MM.1S (cell line): ENCODE data around the gene IPCEF1.

Experiments
- DNase-seq: peaks from one replicate; pipeline ENCODE4 v3.0.0-alpha.2; 2015
- H2AFZ ChIP-seq: fragments of 300-600 bp; sonication (generic); 2 replicates; pipeline ENCODE4 v1.6.0; 2016; ENCODE audit warnings: antibody characterized with exemption, low read length
- H3F3A ChIP-seq: fragments of 300-600 bp; sonication (generic); 2 replicates; pipeline ENCODE4 v1.6.1; 2016; ENCODE audit warnings: mild to moderate bottlenecking, antibody characterized with exemption, low read length, moderate library complexity, mixed read lengths; ENCODE audit not compliant: insufficient read depth
- H3K27ac ChIP-seq: fragments of 300-600 bp; sonication (generic); 2 replicates; pipeline ENCODE4 v1.5.1; 2016; ENCODE audit warnings: mild to moderate bottlenecking, low read length
- H3K27me3 ChIP-seq: fragments of 300-600 bp; sonication (generic); replicated peaks from 2 replicates; pipeline ENCODE4 v1.6.0; 2016; ENCODE audit warnings: low read length; ENCODE audit not compliant: insufficient read depth
- H3K36me3 ChIP-seq: fragments of 300-600 bp; sonication (generic); replicated peaks from 2 replicates; pipeline ENCODE4 v1.6.1; 2016; ENCODE audit warnings: mild to moderate bottlenecking, low read length, mixed read lengths; ENCODE audit not compliant: insufficient read depth
- H3K4me1 ChIP-seq: fragments of 300-600 bp; sonication (generic); 2 replicates; pipeline ENCODE4 v1.6.1; 2016; ENCODE audit warnings: low read length, mixed read lengths
- H3K4me2 ChIP-seq: fragments of 300-600 bp; sonication (generic); 2 replicates; pipeline ENCODE4 v1.6.0; 2016; ENCODE audit warnings: low read depth, low read length
- H3K4me3 ChIP-seq: fragments of 300-600 bp; sonication (generic); 2 replicates; pipeline ENCODE4 v1.5.1; 2016; ENCODE audit warnings: low read length, mixed read lengths
- H3K79me2 ChIP-seq: fragments of 300-600 bp; sonication (generic); 2 replicates; pipeline ENCODE4 v1.6.1; 2016; ENCODE audit warnings: mixed run types, low read length, mixed read lengths
- H3K9ac ChIP-seq: fragments of 300-600 bp; sonication (generic); 2 replicates; pipeline ENCODE4 v1.6.1; 2016; ENCODE audit warnings: low read length, mixed read lengths
- H3K9me2 ChIP-seq: fragments of 300-600 bp; sonication (generic); replicated peaks from 2 replicates; pipeline ENCODE4 v1.6.1; 2016; ENCODE audit warnings: mild to moderate bottlenecking, low read length, mixed read lengths; ENCODE audit not compliant: insufficient read depth
- H3K9me3 ChIP-seq: fragments of 300-600 bp; sonication (generic); replicated peaks from 2 replicates; pipeline ENCODE4 v1.6.1; 2016; ENCODE audit warnings: mild to moderate bottlenecking, low read length, mixed read lengths; ENCODE audit not compliant: insufficient read depth
- H4K20me1 ChIP-seq: fragments of 300-600 bp; sonication (generic); 2 replicates; pipeline ENCODE4 v1.6.1; 2016; ENCODE audit warnings: mild to moderate bottlenecking, low read length, moderate library complexity, mixed read lengths; ENCODE audit not compliant: insufficient read depth
- EZH2 ChIP-seq: fragments of 300-600 bp; sonication (generic); optimal IDR thresholded peaks from 2 replicates; pipeline ENCODE3; 2017; ENCODE audit warnings: low read depth, mild to moderate bottlenecking, antibody characterized with exemption, low read length, mixed read lengths
- EZH2phosphoT487 ChIP-seq: fragments of 300-600 bp; sonication (generic); IDR thresholded peaks from 2 replicates; pipeline ENCODE4 v1.6.1; 2018; ENCODE audit warnings: antibody characterized with exemption, low read length
- TF ChIP-seq, protein P1 (sequence below): fragments of 300-600 bp; sonication (generic); IDR thresholded peaks from 2 replicates; pipeline ENCODE4 v1.5.1; 2016; ENCODE audit warnings: antibody characterized with exemption, low read length, mixed read lengths

Gene IPCEF1

DNA sequence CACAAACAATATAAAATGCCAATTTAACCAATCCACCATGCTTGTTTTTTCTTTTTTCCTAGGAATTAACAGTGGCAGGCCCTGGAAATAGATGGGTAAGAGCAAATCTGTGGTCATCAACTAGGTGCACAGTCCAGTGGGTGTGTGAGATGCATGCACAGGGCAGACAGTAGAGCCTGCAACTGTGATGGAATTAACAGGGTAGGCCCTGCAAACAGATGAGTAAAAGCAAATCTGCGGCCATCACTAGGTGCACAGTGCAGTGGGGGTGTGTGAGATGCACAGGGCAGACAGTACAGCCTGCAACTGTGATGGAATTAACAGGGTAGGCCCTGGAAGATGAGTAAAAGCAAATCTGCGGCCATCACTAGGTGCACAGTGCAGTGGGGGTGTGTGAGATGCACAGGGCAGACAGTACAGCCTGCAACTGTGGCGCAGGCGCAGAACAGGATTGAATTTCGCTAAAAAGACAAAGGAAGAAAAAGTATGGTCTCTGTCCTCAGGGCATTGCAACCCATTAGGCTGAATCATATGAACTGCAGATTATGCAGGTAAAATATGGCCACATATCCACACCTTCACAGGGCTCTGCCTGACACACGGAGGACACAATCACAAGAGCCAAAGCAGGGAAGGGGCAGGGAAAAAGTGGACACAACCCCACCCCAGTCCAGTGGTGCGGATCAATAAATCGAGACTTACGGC lies 41.0 kb upstream of the IPCEF1 start:
- TF ChIP-seq, protein P1, sequence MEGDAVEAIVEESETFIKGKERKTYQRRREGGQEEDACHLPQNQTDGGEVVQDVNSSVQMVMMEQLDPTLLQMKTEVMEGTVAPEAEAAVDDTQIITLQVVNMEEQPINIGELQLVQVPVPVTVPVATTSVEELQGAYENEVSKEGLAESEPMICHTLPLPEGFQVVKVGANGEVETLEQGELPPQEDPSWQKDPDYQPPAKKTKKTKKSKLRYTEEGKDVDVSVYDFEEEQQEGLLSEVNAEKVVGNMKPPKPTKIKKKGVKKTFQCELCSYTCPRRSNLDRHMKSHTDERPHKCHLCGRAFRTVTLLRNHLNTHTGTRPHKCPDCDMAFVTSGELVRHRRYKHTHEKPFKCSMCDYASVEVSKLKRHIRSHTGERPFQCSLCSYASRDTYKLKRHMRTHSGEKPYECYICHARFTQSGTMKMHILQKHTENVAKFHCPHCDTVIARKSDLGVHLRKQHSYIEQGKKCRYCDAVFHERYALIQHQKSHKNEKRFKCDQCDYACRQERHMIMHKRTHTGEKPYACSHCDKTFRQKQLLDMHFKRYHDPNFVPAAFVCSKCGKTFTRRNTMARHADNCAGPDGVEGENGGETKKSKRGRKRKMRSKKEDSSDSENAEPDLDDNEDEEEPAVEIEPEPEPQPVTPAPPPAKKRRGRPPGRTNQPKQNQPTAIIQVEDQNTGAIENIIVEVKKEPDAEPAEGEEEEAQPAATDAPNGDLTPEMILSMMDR, result no peak
- TF ChIP-seq EZH2, result no peak
- no peak for TF ChIP-seq EZH2phosphoT487
- Histone ChIP-seq H3K36me3 (no peaks in the 10 kb centered on the region), H3K4me1 (no peaks in the 10 kb centered on the region)

DNA sequence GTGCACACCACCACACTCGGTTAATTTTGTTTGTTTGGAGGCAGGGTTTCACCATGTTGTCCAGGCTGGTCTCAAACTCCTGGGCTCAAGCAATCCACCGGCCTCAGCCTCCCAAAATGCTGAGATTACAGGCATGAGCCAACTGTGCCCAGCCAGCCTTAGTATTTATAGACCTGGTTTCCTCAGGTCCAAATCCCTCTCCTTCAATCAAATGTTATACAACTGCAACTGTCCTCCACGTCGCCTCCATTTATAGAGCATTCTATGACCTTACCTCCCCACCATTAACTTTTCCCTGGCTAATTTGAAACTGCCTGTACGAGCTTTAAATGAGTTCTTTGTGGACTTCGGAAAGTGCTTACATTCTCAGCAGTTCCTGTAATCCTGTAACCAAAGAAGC lies 39.3 kb upstream of the IPCEF1 start:
- no peak overlapping the region for H3K4me3 ChIP-seq
- no peaks in the 10 kb centered on the region for H3K36me3 ChIP-seq
- no peaks in the 10 kb centered on the region for H3K9me3 ChIP-seq
- H4K20me1 ChIP-seq, result no peaks in the 10 kb centered on the region
- TF ChIP-seq EZH2phosphoT487 (no peak), EZH2 (no peak)
- TF ChIP-seq, protein P1, result no peak
- H3K4me2 ChIP-seq, result no peak overlapping the region
- H3K9me2 ChIP-seq, result no peaks in the 10 kb centered on the region
- no peak overlapping the region for H2AFZ ChIP-seq
- no peaks in the 10 kb centered on the region for H3K27me3 ChIP-seq
- no peaks in the 10 kb centered on the region for H3F3A ChIP-seq
- no peak for DNase-seq
- H3K4me1 ChIP-seq, result no peaks in the 10 kb centered on the region
- H3K79me2 ChIP-seq, result no peaks in the 10 kb centered on the region
- no peak overlapping the region for H3K27ac ChIP-seq
- no peak overlapping the region for H3K9ac ChIP-seq

More for the DNA sequence above, 41.0 kb upstream of the IPCEF1 start:
- H4K20me1 ChIP-seq, result no peaks in the 10 kb centered on the region
- no peak overlapping the region for H3K4me2 ChIP-seq
- no peaks in the 10 kb centered on the region for H3K9me2 ChIP-seq
- DNase-seq, result no peak
- no peak overlapping the region for H2AFZ ChIP-seq
- H3K27ac ChIP-seq, result no peak overlapping the region
- no peak overlapping the region for H3K4me3 ChIP-seq
- no peaks in the 10 kb centered on the region for H3K9me3 ChIP-seq
- H3K27me3 ChIP-seq, result no peaks in the 10 kb centered on the region
- H3F3A ChIP-seq, result no peaks in the 10 kb centered on the region
- no peaks in the 10 kb centered on the region for H3K79me2 ChIP-seq
- H3K9ac ChIP-seq, result no peak overlapping the region

DNA sequence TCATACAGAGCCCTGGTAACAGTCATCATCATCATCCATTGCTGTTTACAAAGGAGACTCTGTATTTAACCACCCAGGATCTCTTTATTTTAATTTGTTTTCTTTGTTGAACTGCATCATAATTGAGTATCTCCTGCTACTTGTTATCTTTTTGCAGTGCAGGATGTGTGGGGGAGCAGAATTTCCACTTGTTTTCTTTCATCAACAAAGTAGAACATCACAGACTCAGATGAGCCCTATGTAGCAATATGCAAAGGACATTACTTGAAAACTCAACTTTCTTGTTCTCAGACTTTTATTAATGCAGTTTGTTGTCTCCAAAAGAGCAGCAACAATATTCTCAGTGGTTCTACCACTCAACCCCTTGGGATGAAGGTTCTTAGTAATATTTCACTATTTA lies 38.7 kb upstream of the IPCEF1 start:
- H3K9ac ChIP-seq, result no peak overlapping the region
- TF ChIP-seq EZH2 (no peak), EZH2phosphoT487 (no peak)
- TF ChIP-seq, protein P1, result no peak
- no peaks in the 10 kb centered on the region for H3K79me2 ChIP-seq
- no peaks in the 10 kb centered on the region for H4K20me1 ChIP-seq
- H3K27ac ChIP-seq, result no peak overlapping the region
- H3K4me3 ChIP-seq, result no peak overlapping the region
- H3K9me3 ChIP-seq, result no peaks in the 10 kb centered on the region
- no peak for DNase-seq
- no peaks in the 10 kb centered on the region for H3K27me3 ChIP-seq
- H3K4me1 ChIP-seq, result no peaks in the 10 kb centered on the region
- no peaks in the 10 kb centered on the region for H3K9me2 ChIP-seq
- no peak overlapping the region for H3K4me2 ChIP-seq
- H3K36me3 ChIP-seq, result no peaks in the 10 kb centered on the region
- H2AFZ ChIP-seq, result no peak overlapping the region
- no peaks in the 10 kb centered on the region for H3F3A ChIP-seq
